Amygdala (tissue), 56 donors: ENCODE data around the gene TIMM44.
"Not testable (repeated sequence)": the region's sequence is repeated elsewhere in the genome, so short reads cannot be mapped to it uniquely, and the experiment has no call there.

Source experiments
- DNase-seq, 56 donors: peaks; one replicate each; lab custom pipeline; 2025; lab: John Stamatoyannopoulos, UW

TIMM44 gene

DNA sequence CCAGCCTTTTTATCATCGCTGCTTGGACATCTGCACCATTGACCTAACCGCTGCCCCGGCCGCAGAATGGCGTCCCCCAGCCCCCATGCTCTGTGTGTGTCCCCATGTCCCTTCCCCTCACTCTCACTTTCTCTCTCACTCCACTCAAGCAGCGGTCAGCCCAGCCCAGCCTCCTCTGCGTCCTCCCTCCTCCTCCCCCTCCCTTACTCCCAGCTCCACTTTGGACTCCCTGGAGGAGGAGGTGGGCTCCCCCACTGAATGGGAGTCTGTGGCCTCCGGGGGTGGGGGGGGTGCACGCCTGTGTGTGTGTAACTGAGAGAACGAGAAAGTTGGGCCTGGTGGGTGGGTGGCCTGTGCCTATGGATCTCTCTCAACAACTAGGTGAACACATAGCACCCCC is 37.6 kb downstream of the TIMM44 start:
- no peak for DNase-seq

DNA sequence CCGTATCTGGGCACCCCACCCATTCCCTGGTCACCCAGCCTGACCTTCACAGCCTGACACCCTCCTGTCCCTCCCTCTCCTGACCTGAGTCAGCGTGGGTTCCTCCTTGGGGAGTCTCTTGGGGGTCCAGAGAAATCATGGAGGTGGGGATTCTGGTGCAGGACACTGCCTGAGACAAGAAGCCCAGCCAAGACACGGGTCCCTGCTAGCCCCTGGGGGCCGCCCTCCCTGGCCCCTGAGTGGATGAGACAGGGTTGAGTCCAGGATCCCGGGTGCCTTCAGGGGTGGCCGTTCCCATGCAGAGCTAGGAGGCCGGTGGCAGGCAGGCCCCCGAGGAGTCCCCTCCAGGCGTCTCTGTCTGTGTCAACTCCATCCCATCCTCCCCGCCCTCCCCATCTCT is 38.2 kb downstream of the TIMM44 start:
- no peak for DNase-seq

DNA sequence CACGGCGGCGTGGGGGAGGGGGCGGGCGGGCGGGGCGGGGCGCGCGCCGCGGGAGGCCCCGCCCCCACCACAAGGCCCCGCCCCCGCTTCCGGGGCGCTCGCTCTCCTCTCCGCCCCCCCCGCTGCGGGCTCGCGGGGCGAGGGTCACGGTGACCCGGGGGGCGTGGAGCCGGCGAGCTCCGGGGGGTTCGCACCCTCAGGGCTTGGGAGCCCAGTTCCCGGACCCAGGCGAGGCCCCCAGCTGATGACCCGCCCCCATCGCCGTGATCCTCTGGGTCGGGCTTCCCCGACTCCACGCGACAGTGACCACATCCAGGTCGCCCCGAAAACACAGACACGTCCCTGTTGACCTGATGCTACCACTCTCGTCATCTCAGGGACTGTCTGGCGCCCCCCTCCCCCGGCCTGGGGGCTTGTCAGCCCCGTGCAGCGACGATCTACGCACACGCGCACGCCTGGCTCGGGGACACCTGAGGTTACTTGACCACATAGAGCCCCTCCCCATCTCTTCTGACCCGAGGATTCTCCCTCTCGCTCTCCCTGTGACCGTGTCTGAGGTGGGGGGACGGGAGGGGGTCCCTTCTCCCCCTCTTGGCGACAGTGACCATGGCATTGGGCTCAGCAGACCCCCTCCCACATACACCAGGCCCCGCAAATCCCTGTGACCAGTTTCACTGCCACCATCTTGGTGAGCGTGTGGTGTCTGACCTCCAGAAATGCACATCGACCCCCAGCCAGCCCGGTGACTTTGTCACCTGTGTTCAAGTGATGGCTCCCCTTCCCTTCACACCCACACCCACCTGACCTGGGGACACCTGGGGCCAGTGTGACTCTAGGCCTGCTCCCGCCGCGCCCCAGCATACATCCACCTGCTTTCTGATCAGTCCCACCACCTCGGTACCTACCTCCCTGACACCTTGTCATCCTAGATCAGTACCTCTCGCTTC is 39.1 kb downstream of the TIMM44 start:
- DNase-seq, result peak in 5 of 56 donors; percentile 47 to 67 (median 49)

DNA sequence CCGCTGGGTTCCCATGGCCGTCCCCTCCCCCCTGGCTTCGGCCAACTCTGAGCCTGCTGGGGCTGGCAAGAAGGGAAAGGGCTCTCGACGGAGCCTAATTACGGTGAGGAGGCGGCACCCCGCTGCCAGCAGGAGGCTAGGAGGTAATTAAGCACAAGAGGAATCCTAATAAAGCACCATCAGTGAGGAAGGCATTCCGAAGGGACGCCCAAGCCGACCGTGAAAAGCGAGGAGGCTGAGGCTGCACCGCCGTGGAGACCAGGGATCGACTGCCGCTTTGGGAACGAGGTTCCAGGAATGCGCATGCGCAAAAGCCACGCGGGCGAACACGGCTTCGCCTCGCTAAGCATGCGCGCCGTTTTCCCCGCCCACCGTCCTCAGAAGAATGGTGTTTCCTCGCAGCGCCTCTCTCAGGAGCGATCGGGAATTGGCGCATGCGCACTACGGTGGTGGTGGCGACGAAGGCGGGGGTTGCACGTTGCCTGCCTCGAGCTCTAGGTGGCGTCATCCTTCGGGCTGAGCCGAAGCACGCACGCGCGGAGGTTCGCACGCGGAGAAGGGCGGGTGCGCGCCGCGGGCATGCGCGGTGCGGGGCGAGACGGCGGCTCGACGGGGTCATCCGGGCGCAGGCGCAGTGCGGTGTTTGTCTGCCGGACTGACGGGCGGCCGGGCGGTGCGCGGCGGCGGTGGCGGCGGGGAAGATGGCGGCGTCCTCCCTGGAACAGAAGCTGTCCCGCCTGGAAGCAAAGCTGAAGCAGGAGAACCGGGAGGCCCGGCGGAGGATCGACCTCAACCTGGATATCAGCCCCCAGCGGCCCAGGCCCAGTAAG is 40.0 kb downstream of the TIMM44 start, which contains the start of gene MAP2K7:
Gene MAP2K7 (plus strand): TSS at position 634 of the 830 bp plus-strand sequence. CDS start 68 bp downstream, at position 702.
- peak; percentile 87 to 100 (median 99) for DNase-seq

DNA sequence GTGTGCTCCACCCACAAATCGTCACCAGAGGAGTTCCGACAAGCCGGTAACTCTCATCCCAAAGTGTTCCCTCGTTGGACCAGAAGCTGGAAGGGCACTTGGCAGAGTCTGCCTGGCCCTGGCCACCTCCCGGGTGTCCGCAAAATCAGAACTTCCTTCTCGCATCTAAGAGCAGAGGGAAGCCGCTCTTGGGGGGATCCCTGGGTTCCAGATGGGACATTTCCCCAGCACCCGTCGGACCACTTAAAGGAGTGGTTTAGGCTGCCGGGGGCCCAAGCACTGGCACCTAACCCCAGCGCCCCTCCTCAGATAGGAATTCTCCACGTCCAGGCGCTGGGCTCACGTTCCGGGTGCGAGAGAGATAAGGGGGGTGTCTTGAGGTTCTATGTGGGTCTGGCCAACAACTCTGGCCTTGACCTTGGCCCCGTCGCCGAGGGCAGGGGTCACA is 40.6 kb downstream of the TIMM44 start:
- DNase-seq, result peak in 2 of 56 donors; percentile 45 to 59

DNA sequence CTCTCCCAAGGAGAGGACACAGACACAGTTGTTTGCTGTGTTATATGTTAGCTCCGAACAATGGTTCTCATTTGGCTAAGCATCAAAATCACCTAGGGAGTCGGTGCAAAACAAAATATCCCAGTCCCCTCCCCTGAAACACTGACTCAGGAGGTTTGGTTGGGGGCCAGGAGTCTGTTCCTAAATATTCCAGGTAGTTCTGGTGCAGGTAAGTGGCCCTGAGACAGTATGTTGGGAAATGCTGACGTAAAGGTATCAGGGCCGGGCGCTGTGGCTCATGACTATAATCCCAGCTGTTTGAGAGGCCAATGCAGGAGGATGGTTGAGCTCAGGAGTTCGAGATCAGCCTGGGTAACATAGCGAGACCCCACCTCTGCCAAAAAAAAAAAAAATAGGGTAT is 42.1 kb downstream of the TIMM44 start:
- DNase-seq, result no peak

DNA sequence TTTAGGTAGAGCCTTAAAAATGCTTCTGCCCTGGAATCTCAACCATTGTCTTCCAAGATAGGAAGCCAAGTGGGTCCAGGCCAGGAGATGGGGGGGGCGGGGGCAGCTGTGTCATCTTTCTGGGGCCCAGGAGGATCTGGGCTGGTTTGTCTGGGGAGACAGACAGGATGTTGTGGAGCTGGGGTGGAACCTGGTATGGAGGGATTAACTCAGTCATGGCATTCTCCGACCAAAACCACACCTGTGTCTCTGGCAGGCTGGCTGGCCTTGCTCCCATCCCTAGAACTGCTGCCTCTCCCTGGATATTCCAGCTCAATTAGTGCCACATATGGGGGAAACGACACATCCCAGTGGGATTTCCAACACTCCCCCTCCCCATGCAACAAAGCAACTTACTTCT is 42.5 kb downstream of the TIMM44 start:
- DNase-seq, result no peak

DNA sequence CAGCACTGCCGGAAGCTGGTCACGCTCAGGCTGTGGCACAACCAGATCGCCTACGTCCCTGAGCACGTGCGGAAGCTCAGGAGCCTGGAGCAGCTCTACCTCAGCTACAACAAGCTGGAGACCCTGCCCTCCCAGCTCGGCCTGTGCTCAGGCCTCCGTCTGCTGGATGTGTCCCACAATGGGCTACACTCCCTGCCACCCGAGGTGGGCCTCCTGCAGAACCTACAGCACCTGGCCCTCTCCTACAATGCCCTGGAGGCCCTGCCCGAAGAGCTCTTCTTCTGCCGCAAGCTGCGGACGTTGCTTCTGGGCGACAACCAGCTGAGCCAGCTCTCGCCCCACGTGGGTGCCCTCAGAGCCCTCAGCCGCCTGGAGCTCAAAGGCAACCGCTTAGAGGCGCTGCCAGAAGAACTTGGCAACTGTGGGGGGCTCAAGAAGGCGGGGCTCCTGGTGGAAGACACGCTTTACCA is 43.0 kb downstream of the TIMM44 start:
- no peak for DNase-seq

DNA sequence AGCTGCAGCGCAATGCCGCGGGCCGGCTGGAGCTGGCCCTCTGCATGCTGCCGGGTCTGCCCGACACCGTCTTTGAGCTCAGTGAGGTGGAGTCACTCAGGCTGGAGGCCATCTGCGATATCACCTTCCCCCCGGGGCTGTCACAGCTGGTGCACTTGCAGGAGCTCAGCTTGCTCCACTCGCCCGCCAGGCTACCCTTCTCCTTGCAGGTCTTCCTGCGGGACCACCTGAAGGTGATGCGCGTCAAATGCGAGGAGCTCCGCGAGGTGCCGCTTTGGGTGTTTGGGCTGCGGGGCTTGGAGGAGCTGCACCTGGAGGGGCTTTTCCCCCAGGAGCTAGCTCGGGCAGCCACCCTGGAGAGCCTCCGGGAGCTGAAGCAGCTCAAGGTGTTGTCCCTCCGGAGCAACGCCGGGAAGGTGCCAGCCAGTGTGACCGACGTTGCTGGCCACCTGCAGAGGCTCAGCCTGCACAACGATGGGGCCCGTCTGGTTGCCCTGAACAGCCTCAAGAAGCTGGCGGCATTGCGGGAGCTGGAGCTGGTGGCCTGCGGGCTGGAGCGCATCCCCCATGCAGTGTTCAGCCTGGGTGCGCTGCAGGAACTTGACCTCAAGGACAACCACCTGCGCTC is 43.6 kb downstream of the TIMM44 start:
- no peak for DNase-seq

DNA sequence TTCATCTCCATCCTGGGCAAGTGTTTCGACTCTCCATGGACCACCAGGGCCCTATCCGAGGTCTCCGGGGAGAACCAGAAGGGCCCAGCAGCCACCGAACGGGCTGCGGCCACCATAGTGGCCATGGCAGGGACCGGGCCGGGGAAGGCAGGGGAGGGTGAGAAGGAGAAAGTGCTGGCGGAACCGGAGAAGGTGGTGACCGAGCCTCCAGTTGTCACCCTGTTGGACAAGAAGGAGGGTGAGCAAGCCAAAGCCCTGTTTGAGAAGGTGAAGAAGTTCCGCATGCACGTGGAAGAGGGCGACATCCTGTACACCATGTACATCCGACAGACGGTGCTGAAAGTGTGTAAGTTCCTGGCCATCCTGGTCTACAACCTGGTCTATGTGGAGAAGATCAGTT is 44.5 kb downstream of the TIMM44 start:
- DNase-seq, result no peak

DNA sequence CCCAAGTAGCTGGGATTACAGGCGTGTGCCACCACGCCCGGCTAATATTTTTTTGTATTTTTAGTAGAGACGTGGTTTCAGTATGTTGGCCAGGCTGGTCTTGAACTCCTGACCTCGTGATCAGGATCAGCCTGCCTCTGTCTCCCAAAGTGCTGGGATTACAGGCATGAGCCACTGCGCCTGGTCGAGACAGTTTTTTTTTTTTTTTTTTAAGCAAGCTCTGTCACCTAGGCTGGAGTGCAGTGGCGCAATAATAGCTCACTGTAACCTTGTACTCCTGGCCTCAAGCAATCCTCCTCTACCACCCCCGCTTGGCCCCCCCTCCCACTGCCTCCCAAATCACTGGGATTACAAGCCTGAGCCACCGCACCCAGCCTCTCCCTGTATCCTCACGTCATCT is 46.2 kb downstream of the TIMM44 start:
- DNase-seq, result no peak

DNA sequence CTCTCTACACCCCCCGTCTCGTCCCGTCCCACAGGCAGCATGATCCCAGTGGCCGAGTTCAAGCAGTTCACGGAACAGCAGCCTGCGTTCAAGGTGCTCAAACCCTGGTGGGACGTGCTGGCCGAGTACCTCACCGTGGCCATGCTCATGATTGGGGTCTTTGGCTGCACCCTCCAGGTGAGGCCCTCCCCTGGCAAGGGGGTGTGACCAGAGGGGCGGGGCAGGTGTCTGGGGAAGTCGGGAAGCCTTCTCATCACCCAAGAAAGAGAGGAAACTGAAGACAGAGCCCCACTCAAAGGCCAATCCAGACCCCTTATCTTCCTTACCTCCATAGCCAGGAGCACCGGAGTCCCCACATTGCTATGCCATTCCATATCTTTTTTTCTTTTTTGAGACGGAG is 47.9 kb downstream of the TIMM44 start:
- DNase-seq, result no peak

DNA sequence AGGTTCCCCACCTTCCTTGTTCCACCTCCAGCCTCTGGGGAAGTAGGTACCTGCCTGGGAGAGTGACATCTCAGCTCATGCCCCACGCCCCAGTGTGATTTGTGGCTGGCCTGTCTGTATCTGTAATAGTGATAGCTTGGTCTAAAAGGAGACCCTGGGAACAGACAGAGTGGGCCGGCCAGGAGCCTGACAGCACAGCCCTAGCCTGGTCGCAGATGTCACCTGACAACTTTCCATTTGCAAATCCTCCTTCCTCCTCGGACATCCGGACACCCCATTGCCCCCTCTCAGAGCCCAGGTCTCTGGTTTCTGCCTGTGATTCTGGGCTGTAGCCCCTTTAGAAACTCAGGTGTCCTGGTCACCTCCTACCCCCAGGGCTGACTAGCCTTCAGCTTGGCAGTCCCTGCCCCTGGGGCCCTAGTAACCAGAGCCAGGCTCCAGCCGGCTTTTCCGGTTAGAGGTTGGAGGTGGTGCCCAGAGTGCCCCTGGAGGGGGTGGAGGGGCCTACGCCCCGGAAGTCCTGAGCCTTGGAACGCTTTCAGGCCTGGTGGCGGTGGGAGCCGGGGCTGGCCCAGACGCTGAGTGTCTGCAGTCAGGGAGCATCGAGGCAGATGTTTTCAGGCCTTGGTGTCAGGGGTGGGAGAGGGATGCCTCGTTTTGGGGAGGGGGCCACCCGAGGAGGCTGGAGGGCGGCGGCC is 48.7 kb downstream of the TIMM44 start:
- DNase-seq, result no peak

DNA sequence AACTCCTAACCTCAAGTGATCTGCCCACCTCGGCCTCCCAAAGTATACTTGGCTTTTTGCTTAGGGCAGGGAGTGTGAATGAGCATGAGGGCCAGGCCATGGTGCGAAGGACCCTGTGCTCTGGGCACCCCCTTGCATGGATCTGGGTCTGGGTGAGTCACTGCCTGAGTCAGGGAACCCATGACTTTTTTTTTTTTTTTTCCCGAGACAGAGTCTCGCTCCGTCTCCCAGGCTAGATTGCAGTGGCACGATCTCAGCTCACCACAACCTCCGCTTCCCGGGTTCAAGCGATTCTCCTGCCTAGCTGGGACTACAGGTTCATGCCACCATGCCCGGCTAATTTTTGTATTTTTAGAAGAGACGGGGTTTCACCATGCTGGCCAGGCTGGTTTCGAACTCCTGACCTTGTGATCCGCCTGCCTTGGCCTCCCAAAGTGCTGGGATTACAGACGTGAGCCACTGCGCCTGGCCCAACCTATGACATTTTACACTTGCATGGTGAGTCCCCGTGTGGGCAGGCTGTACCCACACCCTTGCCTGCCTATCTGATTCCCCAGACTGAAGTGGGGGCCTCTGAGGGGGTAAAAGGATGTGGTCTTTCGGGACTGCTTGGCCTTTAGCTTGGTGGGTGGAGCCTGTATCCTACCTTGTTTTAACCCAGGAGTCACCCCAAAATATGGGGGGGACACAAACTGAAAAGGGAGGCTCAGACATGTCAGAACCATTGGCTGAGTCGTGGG is 49.9 kb downstream of the TIMM44 start:
- DNase-seq, result not testable (repeated sequence)

DNA sequence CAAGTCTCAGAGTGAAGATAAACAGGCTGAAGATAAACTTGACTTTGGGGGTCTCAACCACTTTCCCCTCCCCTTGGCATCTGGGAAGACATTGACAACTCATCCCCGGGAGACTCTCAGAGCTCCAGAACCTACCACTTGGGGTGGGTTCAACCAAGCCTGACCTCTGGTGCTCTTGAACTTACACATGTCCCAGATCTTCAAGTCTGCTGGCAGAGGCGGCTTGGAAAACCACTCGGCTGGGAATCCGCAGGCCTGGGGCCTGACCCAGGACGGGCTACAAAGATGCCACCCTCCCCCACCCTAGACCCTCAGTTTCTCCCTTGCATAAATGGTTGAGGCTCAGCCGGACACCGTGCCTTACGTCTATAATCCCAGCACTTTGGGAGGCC is 54.6 kb downstream of the TIMM44 start:
- DNase-seq, result no peak

DNA sequence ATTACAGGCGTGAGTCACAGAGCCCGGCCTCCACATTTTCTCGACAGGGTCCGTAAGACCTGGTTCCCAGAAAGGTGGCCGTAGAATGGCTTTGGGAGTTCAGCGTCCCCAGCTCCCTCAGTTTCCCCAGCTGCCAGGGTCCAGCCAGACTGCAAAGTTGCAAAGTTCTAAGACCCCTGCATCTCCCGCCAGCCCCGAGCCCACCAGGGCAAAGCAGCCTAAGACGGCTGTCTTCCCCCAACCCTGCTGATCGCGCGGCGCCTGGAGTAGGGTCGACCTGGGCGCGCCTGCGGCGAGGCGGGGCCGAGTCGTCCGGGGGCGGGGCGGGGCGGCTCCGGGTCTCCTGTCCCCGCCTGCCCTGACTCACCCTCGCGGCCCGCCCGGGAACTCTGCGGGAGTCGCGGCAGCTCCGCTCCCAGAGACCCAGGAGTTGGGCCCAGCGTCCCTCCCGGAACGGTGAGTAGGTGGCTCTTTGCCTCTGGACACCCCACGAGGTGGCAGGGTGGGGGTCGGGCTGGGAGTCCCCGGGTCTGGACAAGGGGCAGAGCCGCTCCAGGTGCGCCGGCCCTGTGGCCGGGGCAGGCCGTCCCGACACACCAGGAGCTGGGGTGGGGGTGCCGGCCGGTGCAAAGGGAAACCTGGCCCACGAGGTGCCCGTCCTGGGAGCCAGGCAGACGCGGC is 55.2 kb downstream of the TIMM44 start, which contains the start of gene LRRC8E:
Gene LRRC8E (plus strand): TSS at position 366 of the 681 bp plus-strand sequence. CDS start 7,094 bp downstream, outside the sequence.
- no peak for DNase-seq

DNA sequence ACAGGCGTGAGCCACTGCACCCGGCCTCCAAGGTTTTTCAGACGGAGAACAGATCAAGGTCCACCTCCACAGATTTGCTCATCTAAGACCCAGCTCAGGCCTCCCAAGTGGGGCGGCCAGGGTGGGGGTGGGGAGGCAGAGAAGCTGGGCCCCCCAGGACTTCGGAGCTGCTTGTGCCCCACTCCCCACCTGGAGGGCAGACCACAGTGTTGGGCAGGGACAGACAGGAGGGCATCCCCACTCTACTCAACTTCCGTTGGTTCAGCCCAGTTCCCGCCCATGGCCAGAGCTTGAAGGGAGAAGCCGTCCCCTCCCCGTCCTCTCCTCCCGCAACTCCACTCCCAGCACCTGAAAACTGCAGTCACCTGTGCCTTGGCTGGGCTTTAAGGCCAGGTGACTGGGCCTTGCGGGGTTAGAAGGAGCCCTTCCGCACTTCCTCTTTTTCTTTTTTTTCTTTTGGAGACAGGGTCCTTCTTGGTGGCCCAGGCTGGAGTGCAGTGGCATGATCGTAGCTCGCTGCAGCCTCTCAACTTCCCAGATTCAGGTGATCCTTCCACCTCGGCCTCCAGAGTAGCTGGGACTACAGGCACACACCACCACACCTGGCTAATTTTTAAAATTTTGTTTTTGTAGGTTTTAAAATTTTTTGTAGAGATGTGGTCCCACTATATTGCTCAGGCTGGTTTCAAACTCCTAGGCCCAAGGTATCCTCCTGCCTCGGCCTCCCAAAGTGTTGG is 55.9 kb downstream of the TIMM44 start:
- DNase-seq, result no peak

DNA sequence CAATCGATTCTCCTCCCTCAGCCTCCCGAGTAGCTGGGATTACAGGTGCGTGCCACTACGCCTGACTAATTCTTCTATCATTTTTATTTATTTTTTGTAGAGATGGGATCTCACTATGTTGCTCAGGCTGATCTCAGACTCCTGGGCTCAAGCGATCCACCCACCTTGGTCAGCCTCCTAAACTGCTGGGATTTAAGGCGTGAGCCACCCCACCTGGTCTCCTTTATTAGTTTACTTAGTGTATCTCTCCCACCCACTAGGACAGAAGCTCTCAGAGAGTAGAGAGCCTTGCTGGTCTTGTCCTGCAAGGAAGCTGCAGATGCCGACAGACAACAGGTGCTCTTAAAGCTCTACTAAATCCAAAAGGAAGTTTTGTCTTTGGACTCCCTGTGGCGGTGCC is 57.6 kb downstream of the TIMM44 start:
- no peak for DNase-seq
